Neural cell (in vitro differentiated cells): ENCODE results near the gene C14orf180.

Experiments
- CTCF ChIP-seq: fragments of 450-650 bp; IDR thresholded peaks from 2 replicates; pipeline ENCODE4 v1.5.1; 2014; ENCODE audit warnings: antibody characterized with exemption, mild to moderate bottlenecking, moderate library complexity; ENCODE audit not compliant: poor library complexity, severe bottlenecking
- POLR2AphosphoS5 ChIP-seq: IDR thresholded peaks from 2 replicates; pipeline ENCODE4 v1.6.1; 2012
- RAD21 ChIP-seq: fragments of 450-650 bp; conservative IDR thresholded peaks from 2 replicates; pipeline ENCODE4 v1.6.1; 2014; ENCODE audit warnings: antibody characterized with exemption, mild to moderate bottlenecking, moderate library complexity
- REST ChIP-seq: IDR thresholded peaks from 2 replicates; pipeline ENCODE4 v1.6.1; 2012; ENCODE audit warnings: borderline replicate concordance
- SMC3 ChIP-seq: fragments of 450-650 bp; conservative IDR thresholded peaks from 2 replicates; pipeline ENCODE4 v1.6.1; 2014; ENCODE audit warnings: antibody characterized with exemption, mild to moderate bottlenecking, moderate library complexity; ENCODE audit not compliant: poor library complexity
- TAF1 ChIP-seq: IDR thresholded peaks from 2 replicates; pipeline ENCODE4 v1.6.1; 2012; ENCODE audit warnings: low read depth

GRCh38 chr14:104559028-104559803, 20.3 kb upstream of the C14orf180 start:
- TF ChIP-seq CTCF (no peak), SMC3 (no peak), RAD21 (no peak), REST (no peak), POLR2AphosphoS5 (no peak), TAF1 (no peak)
